NCI-H2029 (cell line): ENCODE data around the gene SART3.
A peak's percentile ranks its signal among the peaks of the same experiment; 100 is the strongest.

Experiments
- DNase-seq: peaks from one replicate; lab custom pipeline; 2025; lab: John Stamatoyannopoulos, UW

Gene SART3, protein sequence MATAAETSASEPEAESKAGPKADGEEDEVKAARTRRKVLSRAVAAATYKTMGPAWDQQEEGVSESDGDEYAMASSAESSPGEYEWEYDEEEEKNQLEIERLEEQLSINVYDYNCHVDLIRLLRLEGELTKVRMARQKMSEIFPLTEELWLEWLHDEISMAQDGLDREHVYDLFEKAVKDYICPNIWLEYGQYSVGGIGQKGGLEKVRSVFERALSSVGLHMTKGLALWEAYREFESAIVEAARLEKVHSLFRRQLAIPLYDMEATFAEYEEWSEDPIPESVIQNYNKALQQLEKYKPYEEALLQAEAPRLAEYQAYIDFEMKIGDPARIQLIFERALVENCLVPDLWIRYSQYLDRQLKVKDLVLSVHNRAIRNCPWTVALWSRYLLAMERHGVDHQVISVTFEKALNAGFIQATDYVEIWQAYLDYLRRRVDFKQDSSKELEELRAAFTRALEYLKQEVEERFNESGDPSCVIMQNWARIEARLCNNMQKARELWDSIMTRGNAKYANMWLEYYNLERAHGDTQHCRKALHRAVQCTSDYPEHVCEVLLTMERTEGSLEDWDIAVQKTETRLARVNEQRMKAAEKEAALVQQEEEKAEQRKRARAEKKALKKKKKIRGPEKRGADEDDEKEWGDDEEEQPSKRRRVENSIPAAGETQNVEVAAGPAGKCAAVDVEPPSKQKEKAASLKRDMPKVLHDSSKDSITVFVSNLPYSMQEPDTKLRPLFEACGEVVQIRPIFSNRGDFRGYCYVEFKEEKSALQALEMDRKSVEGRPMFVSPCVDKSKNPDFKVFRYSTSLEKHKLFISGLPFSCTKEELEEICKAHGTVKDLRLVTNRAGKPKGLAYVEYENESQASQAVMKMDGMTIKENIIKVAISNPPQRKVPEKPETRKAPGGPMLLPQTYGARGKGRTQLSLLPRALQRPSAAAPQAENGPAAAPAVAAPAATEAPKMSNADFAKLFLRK

DNA sequence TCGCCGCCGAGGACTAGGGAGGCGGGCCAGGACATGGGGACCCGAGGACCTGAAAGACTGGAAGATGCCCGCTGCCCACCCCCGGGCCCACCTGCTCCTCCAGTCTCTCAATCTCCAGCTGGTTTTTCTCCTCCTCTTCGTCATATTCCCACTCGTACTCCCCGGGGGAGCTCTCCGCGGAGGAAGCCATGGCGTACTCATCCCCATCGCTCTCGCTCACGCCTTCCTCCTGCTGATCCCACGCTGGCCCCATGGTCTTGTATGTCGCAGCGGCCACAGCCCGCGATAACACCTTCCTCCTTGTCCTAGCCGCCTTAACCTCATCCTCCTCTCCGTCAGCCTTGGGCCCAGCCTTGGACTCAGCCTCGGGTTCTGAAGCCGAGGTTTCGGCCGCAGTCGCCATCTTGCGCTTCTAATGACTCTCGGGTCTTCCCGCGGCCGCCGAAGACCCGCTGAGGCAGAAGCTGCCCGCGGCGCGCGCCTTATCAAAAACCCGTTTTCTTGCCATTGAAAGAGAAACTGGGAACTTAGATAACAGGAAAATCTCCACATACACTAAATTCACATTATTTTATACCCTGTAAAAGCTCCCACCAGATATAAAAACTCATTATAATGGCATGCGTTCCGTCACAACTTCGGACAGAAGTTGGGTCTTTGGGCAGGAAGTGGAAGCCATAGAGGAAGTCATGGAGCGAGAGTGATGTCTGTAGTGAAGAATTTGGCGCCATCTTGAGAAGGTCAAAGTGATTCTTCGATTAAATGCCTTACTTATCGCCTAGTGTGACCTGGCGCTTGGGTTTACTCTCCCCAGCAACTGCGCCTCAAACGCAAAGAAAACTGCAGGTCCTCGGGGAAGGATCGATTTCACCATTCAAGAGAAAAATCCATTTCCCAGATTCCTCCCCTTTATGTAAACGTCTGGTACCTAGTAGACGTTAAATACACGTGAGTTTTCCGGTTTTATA is at the start of gene SART3:
TSS of gene SART3 (minus strand) at position 422 of the 968 bp plus-strand sequence. CDS start at position 403, 19 bp downstream.
- DNase-seq: peak; percentile 73

DNA sequence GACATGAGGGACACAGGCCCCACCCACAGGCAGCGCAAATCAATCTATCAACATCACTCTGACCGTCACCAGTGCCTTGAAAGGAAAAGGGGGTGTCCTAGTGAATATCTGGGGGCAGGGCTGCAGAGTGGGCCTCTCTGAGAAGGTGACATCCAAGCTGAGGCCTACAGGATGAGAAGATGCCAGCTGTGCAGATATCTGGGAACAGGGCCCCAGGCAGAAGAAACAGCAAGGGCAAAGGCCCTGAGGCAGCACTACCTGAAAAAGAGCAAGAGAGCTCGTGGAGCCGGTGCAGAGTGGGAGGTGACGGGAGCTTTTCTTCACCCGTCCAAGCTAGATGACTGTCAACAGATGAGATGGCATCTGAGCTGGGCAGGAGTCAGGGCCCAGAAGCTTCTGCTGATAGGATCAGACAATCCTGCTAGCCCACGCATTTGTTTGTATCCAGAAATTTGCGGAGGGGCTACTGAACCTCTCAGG is 49.4 kb upstream of the SART3 start:
- DNase-seq: no peak

DNA sequence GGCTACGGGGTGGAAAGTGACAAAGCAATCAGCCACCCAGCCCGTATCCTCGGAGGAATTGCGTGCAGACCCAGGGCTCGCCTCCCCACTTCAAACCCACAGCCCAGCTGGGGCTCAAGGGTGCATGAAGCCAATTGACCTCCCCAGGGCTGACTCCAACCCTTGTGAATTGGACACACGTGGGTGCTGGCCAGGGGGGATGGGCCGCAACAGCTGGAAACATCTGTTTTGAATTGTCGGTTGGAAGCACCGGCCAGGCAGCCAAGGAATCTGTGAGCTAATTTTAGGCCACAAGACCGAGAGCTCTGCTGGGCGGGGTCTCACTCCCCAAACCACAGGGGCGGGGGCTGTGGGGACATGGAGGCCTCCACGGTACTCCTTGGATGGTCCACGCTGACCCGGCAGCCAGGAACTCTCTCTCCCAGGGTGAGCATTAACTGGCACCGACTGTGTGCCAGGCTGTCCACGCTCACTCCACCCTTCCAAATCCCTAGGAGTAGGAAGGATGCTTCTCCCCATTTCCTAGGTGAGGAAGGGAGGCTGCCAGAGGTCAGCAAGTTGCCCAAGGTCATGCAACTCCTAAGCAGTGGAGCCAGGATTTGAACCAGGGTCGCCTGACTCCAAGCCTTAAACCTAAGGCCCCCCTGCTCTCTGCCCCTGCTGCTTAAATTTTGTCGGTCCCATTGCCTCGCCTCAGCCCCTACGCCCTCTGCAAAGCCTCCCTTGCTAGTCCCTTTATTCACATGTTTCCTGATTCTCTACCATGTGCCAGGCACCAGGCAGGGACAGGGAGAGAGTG is 48.8 kb upstream of the SART3 start:
- no peak for DNase-seq

DNA sequence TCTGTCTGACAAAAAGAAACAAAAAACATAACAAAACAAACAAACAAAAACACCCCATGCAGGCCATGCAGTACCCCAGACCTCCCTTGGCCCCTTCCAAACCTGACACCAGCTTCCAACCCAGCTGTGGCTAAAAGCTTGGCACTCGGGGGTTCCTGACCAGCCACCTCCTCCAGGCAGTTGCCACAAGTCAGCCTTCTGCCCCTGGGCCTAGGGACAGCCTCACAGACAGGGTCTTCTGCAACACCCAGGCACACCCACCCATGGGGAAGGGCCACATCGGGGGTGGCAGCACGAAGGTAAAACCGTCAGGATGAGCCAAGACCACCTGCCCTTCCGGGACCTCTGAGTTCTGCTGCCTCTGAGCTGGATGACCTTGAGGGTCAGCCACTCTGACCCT is 47.6 kb upstream of the SART3 start:
- no peak for DNase-seq

DNA sequence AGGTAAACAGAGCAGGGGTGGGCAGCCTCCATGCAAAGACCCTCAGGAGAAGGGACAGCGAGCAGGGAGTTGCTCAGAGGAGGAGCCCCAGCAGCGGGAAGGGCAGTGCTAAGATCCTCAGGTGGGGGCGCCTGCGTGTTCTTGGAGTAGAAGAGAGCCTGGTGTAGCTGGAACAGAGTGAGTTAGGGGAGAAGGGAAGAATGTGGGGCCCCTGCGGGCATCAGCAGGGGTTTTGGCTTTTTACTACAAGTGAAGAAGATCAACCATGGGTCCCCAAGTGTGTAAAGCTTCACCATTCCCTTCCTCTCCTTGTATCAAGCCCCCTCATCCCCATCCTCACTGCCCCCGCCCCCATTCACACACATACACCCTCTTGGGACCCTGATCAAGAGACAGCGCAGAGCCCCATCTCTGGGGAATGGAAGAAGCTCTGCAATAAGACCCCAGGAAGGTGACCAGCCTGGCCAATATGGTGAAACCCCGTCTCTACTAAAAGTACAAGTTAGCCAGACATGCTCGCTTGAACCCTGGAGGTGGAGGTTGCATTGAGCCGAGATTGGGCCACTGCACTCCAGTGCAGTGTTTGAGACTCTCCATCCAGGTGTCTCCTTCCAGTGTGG is 47.1 kb upstream of the SART3 start:
- DNase-seq: no peak

DNA sequence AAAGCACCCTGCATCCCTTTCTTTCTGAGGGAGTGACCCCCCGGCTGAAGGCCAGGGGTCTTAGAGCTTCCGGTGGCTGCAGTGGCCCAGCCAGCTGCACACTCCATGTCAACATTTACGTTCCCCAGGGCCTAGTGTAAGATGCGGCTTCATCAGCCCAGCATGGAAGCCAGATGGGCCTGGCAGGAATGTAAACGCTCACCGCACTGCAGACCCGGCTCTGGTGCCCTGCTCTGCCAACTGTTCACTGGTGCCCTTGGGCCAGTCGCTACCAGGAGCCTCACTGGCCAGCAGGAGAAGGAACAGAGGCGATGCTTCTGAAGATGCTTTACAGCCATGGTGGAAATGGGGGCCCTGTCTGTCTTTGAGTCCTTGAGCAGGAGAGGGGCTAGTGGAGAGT is 45.5 kb upstream of the SART3 start:
- DNase-seq: no peak

DNA sequence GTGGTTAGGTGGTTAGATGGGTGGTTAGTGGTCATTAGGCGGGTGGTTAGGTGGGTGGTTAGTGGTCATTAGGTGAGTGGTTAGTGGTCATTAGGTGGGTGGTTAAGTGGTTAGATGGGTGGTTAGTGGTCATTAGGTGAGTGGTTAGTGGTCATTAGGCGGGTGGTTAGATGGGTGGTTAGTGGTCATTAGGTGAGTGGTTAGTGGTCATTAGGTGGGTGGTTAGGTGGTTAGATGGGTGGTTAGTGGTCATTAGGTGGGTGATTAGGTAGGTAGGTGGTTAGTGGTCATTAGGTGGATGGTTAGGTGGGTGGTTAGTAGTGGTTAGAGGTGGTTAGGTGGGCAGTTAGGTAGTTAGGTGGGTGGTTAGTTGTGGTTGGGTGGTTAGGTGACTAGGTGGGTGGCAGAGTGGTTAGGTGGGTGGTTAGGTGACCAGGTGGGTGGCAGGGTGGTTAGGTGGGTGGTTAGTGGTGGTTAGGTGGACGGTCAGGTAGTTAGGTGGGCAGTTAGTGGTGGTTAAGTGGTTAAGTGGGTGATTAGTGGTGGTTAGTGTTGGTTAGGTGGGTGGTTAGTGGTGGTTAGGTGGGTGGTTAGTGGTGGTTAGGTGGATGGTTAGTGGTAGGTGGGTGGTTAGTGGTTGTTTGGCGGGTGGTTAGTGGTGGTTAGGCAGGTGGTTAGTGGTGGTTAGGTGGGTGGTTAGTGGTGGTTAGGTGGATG is 44.9 kb upstream of the SART3 start:
- no peak for DNase-seq

DNA sequence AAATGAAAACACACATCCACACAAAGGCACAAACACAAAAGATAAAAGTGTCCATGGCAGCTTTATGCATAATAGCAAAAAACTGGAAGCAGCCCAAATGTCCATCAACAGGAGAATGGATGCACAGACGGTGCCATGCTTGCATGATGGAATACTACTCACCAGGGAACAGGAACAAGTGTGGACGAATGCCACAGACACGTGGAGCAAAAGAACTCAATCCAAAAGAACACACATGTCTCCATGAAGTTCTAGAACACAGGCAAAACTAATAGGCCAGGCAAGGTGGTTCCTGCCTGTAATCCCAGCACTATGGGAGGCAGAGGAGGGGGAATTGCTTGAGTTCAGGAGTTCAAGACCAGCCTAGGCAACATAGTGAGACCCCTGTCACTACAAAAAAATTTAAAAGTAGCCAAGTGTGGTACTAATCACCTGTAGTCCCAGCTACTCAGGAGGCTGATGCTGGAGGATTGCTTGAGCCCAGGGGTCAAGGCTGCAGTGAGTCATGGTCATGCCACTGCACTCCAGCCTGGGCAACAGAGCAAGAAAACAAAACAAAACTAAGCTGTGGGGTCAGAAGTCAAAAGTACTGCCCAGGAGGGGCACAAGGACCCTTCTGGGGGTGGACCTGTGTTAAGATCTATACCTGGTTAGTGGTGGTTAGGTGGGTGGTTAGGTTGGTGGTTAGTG is 44.2 kb upstream of the SART3 start:
- no peak for DNase-seq

DNA sequence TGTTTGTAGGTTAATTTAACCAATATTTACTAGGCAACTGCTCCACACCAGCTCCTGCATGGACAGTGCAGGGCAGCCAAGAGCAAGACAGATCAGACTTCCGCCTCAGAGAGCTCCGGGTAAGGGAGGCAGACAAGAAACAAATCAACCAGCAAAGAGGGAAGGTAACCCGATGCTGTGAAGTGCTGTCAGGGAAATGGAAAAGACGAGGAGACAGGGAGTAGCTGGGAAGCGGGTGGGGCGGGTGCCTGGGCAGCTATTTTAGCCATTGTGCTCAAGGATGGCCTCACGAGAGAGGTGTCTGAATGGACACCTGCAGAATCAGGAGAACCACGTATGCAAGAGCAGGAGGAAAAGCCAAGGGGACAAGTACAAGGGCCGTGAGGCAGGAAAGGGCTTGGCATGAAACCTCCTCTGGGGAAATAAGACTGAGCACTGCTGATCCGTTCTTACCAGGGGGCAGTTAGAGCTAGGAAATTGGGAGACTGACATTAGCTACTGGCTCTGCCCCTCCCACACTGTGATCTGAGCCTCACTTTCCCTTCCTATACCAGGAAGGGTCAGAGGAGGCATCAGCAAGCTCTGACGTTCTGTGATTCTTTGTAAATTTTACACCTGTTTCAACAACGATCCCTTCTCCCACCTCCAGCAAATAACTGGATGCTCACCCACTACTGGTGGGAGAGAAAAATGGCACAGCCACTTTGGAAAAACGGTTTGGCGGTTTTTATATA is 43.4 kb upstream of the SART3 start:
- no peak for DNase-seq

DNA sequence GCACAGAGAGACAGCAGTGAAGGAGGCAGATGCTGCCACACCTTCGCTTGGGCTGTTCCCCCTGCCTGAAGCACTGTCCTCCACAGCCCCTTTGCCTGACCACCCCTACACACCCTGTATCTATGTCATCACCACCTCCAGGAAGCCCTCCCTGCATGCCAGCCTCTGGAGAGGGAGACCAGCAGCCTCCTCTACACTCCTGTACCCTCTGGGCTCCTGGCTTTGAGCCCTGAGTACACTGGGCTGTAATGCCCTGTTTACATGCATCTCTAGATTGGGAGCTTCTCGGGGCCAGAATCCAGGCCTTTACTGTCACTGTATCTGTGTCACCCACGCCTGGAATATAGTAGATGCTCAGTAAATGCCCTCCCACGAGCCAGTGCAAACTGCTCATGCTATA is 42.8 kb upstream of the SART3 start:
- no peak for DNase-seq

DNA sequence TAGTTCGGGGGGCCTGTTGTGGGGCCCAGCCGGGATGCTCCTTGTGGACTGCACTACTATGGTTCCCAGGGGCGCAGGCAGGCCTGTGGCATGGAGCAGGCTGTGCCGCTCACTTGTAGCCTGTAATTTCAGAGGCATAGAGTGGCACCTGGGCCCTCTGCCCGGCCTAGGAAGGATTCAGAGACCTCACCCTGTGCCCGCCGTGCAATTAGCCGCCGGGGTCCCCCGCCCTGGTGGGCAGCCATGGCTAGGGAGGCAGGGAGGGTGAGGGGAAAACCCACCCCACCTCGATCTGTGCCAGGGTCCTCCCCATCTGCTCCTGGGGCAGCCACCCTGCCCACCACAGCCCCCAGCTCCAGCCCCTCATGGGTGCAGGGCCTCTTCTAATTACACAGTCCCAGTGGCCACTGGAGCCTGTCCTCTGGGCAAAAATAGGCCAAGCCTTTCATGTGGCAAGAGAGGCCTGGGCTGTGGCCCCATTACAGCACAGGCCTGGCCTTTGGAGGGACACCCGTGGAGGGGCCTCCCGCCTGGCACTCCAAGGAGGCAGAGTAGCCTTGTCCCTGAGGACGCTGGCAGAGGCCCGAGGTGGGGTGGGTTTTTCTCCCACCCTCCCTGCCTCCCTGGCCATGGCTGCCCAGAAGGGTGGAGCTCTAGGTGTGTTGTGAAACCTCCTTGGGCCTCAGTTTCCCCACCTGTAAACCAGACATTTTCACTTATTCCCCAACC is 42.2 kb upstream of the SART3 start:
- DNase-seq: no peak

DNA sequence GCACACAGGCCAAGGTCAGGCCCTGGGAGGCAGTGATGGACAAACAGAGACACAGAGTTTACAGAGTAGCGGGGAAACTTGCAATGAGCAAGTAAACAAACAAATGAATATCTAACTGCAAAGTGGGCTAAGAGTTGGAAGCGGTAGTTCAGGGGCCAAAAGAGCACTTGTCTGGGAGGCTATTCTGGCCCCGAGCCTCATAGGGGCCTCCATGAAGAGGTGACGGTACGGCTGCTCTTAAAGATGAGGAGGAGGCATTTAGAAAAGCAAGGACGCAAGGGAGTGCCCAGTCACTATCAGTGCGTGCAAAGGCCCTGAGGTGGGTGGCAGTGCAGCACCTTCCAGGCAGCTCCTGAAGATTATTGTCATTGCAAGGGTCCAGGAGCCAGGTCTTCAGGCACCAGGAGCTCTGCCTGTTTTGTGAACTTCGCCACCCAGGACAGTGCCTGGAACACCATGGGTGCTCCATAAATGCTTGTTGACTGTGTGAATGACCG is 41.3 kb upstream of the SART3 start:
- no peak for DNase-seq

DNA sequence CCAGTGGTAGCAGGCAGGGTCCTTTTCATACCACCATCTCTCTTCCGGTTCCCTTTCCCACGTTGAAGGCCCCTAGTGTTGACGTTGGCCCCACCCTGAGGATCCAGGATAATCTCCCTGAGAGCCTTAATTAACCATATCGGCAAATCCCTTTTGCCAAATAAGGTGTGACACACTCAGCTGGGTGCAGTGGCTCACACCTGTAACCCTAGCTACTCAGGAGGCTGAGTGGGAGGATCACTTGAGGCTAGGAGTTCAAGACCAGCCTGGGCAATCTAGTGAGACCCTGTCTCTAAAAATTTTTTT is 39.7 kb upstream of the SART3 start:
- no peak for DNase-seq

DNA sequence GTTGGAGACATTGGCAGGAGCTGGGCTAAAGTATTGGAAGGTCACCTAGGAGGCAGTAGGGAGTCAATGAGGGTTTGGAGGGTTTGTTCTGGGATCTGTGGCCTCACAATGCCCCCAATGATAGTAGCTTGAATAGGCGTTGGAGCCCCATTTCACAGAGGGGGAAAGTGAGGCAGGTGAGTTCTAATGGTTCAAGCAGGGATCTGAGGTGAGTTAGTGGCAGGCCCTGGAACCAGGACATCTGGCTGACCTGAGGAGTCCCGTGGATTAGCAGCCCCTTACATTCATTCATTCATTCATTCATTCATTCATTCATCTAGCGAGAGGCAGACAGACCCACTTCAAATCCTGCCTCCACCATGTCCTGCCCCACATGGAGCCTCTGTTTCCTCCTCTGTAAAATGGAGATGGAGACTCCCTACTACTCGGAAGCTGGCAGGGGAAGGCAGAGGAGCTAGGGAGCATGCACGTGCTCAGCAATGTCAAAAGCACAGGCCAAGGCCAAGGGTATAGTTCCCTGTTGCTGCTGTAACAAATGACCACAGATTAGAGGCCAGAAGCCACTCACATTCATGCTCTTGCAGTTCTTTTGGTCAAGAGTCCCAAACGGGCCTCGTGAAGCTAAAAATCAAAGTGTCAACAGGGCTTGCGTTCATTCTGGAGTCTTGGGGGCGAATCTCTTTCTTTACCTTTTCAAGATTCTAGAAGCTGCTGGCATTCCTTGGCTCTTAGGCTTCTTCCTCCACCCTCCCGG is 39.2 kb upstream of the SART3 start:
- no peak for DNase-seq

DNA sequence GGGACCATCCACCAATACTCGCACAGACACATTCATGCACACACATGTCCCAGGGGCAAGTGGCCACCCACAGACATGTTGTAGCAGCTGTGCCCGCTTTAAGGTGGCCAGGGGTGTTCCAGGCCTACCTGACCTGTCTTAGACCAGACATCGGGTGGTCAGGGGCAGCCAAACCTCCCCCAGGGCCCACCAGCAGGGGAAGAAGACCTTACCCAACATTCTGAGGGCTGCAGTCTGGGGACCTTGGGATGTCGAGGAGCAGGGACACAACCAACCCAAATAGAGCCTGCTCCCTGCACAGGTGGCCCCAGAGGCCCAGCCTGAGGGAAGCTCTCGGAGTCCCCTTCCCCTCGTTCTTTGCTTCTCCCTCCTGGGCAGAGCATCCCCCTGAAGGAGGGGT is 38.6 kb upstream of the SART3 start:
- DNase-seq: no peak

DNA sequence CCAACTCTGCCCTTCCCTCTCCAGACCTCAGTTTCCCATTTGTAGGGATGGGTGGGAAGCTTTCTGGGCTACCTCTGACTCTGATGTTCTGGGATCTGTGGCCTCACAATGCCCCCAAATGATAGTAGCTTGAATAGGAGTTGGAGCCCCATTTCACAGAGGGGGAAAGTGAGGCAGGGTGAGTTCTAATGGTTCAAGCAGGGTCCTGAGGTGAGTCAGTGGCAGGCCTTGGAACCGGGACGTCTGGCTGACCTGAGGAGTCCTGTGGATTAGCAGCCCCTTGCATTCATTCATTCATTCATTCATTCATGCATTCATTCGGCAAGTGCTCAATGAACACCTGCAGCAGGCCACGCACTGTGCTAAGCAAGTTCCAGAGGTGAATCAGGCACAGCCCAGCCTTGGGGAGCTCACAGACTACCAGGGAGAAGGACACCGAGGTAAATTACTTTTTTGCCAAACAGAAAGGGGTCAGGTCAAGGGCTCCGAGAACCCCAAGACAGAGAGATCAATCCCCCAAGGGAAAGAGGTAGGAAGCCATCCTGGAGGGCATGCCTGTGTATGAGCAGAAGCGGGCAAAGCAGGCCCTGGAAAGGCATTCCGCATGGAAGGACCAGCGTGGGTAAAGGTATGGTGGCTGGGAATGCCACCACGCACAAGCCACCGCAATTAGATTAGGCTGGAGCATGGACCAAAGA is 37.7 kb upstream of the SART3 start:
- DNase-seq: no peak
